Measurements from ENCODE around the gene CKAP5. TPM values are rescaled to one million over a fixed set of nuclear protein-coding genes. Genes with fewer than 3 reads are reported as not detected.
A peak's percentile ranks its signal among the peaks of the same experiment; 100 is the strongest.
"Not testable (repeated sequence)": the region's sequence is repeated elsewhere in the genome, so short reads cannot be mapped to it uniquely, and the experiment has no call there.

The CKAP5 gene
- total RNA-seq, 1 experiment from 2014 or later, result 76.0 TPM

- DNase-seq (ENCODE audit: low spot score), result no peak
These were observed 118.0 kb downstream of the CKAP5 start for GRCh38 chr11:46727952-46728658.

GRCh38 chr11:46726206-46726862 lies 119.7 kb downstream of the CKAP5 start:
- no peak for DNase-seq (ENCODE audit: low spot score)

DNA sequence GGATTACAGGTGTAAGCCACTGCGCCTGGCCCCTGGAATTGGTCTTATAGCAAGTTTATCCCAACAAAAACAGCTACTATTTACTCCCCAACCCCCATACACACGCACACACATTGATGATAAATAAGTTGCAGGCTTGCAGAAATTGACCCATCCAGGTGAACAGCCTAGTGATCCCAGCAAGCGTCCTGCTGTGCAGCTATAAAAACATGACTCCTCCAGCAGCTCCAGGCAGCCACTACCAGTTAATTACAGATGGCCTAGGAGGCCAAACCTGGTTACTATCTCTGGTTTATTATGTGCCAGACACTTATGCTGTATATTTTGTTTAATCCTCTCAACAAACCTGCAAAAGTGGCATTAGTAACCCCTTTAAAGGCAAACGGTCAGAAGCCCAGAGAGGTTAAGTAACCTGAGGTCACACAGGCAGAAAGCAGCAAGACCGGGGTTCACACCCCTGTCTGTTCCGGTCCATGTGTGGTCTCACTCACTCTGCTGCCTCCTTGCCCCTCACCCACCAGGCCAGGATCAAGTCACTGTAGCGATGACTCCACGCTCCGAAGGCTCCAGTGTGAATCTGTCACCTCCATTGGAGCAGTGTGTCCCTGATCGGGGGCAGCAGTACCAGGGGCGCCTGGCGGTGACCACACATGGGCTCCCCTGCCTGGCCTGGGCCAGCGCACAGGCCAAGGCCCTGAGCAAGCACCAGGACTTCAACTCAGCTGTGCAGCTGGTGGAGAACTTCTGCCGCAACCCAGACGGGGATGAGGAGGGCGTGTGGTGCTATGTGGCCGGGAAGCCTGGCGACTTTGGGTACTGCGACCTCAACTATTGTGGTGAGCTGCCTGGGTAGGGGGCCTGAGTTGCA lies 120.5 kb downstream of the CKAP5 start:
- DNase-seq (ENCODE audit: low spot score), result no peak

DNA sequence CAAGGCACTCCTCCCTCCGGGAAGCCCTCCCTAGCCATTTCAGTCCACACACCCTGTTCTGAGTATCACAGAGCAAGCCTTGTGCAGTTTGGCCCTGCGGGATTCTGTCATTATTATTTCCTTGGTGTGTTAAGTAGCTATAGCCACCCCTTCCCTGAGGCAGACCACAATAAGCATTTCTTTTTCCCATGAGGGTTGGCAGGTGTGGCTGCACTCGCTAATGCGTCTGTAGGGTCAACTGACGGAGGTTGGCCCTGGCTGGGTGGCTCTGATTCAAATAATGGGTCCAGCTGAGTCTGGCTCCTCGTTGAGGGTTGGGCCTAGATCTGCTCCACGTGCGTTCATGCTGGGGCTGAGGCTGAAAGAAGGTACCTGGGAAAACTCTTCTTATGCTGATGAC lies 122.0 kb downstream of the CKAP5 start:
- DNase-seq (ENCODE audit: low spot score), result no peak

- no peak for DNase-seq (ENCODE audit: low spot score)
These were observed 122.8 kb downstream of the CKAP5 start for GRCh38 chr11:46723359-46723680.

DNA sequence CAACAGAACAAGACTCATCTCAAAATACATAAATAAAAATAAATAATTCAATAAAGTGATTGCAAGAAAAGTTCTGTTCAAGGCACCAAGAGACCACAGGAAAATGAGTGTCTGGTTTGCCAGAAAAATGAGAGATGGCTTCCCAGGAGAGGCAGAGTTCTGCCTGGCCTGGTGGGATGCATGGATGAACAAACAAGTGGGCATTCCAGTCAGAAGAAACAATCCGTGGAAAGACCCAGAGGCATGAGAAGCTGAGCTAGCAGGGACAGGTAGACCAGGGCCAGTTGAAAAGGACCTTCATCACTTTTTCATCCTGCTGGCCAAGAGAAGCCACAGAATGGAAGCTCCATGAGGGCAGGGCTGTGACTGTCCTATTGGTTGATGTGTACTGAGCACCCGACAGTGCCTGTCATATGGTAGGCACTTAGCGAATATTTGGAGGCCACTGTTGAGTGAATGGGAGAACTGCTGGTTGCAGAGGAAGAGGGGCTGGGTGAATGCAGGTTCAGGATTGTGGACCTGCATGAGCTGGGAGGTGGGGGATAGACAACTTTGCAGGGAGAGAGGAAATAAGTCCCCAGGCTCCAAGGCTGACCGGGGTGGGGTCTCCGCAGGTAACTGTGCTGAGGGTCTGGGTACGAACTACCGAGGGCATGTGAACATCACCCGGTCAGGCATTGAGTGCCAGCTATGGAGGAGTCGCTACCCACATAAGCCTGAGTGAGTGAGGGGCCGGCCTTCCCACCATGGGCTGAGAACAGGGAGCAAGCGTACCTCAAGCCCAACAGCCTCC lies 123.3 kb downstream of the CKAP5 start:
- DNase-seq (ENCODE audit: low spot score), result no peak

GRCh38 chr11:46721286-46721685 lies 124.8 kb downstream of the CKAP5 start:
- no peak for DNase-seq (ENCODE audit: low spot score)

- DNase-seq (ENCODE audit: low spot score), result no peak
These were observed 126.4 kb downstream of the CKAP5 start for GRCh38 chr11:46719543-46720218.

GRCh38 chr11:46719048-46719542 lies 127.0 kb downstream of the CKAP5 start, which contains the start of gene F2:
Gene F2 (plus strand): TSS chr11:46719213. CDS start chr11:46719236, 23 bp downstream.
- DNase-seq (ENCODE audit: low spot score), result no peak

- DNase-seq (ENCODE audit: low spot score), result peak; percentile 73
These were observed 127.7 kb downstream of the CKAP5 start for GRCh38 chr11:46718155-46719019.

DNA sequence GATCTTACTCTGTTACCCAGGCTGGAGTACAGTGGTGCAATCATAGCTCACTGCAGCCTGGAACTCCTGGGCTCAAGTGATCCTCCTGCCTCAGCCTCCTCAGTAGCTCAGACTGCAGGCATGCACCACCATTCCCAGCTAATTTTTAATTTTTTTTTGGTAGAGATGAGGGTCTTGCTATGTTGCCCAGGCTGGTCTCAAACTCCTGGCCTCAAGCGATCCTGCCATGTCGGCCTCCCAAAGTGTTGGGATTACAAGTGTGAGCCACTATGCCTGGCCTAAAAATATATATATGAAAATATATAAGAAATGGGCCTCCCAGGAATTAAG lies 128.3 kb downstream of the CKAP5 start:
- DNase-seq (ENCODE audit: low spot score), result not testable (repeated sequence)

GRCh38 chr11:46712874-46713576 lies 133.1 kb downstream of the CKAP5 start:
- DNase-seq (ENCODE audit: low spot score), result no peak

GRCh38 chr11:46711303-46711702 lies 134.8 kb downstream of the CKAP5 start:
- no peak for DNase-seq (ENCODE audit: low spot score)

DNA sequence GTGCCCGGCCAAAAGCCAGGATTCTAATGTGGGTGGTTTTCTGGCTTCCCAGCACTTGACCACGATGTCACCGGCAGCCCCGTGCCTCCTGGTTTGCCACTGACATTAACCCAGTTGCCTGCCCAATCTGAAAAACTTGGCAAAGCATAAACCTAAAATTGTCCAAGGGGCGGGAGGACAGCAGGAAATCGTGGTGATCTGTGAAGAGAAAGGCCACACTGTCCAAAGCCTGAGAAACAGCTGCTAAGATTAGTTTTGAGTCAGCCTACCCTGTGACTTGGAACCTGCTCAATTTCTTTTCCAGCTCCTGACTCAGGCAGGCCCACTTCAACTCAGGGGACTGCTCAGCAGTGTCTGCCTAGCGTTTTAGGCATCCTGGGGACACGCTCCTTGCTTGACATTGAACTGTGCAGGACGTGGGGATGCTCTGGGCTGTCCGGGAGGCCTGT lies 135.2 kb downstream of the CKAP5 start:
- no peak for DNase-seq (ENCODE audit: low spot score)

- not testable (repeated sequence) for DNase-seq (ENCODE audit: low spot score)
These were observed 136.7 kb downstream of the CKAP5 start for GRCh38 chr11:46709351-46709750.

GRCh38 chr11:46706886-46707285 lies 139.2 kb downstream of the CKAP5 start:
- DNase-seq (ENCODE audit: low spot score), result no peak

GRCh38 chr11:46705070-46705688 lies 140.9 kb downstream of the CKAP5 start:
- DNase-seq (ENCODE audit: low spot score), result no peak

GRCh38 chr11:46701078-46701654 lies 144.9 kb downstream of the CKAP5 start:
- no peak for DNase-seq (ENCODE audit: low spot score)

Data from HT-29 (cell line).